WTC11 (cell line): ENCODE measurements around the gene CACNA1A. TPM values are rescaled to one million over a fixed set of nuclear protein-coding genes. Genes with fewer than 3 reads are reported as not detected.

ENCODE experiments used
- ATAC-seq: fragments of 200-7000 bp; cut with Tn5 transposase; 2 replicates; pipeline ENCODE4 v1.10.0; 2021; ENCODE audit warnings: mild to moderate bottlenecking, moderate library complexity
- CTCF ChIA-PET: fragments of 300-600 bp; sonication (Branson Sonifier 250); formaldehyde crosslinking; loops from one replicate; lab custom pipeline; 2021; ENCODE audit warnings: antibody characterized with exemption; lab: Charles Lee
- POLR2A ChIA-PET: fragments of 350-600 bp; sonication (Branson Sonifier 250); formaldehyde crosslinking; loops from one replicate; lab custom pipeline; 2021; ENCODE audit warnings: antibody characterized with exemption; lab: Charles Lee
- DNase-seq: peaks from one replicate; pipeline ENCODE4 v3.0.0; 2021; ENCODE audit warnings: low spot score
- H3K27ac Mint-ChIP-seq: 2 replicates; pipeline ENCODE4 v1.8.0; 2021; ENCODE audit warnings: mixed read lengths
- H3K27me3 Mint-ChIP-seq: 2 replicates; pipeline ENCODE4 v1.8.0; 2021; ENCODE audit warnings: low read depth, mild to moderate bottlenecking, moderate library complexity, mixed read lengths
- H3K36me3 Mint-ChIP-seq: 2 replicates; pipeline ENCODE4 v1.8.0; 2021; ENCODE audit warnings: mixed read lengths
- H3K4me1 Mint-ChIP-seq: 2 replicates; pipeline ENCODE4 v1.8.0; 2022; ENCODE audit warnings: mixed read lengths
- H3K4me3 Mint-ChIP-seq: 2 replicates; pipeline ENCODE4 v1.8.0; 2021; ENCODE audit warnings: mild to moderate bottlenecking, moderate library complexity, mixed read lengths
- H3K9me3 Mint-ChIP-seq: 2 replicates; pipeline ENCODE4 v1.8.0; 2021; ENCODE audit warnings: mixed read lengths
- CBFB ChIP-seq: sonication (generic); formaldehyde crosslinking; IDR thresholded peaks from 2 replicates; pipeline ENCODE4 v1.8.1; 2022; ENCODE audit warnings: mild to moderate bottlenecking, low read depth, missing genetic modification reagents
- CREB1 ChIP-seq: sonication (generic); formaldehyde crosslinking; IDR thresholded peaks from 2 replicates; pipeline ENCODE4 v1.8.0; 2023; ENCODE audit warnings: mild to moderate bottlenecking, missing genetic modification reagents
- ELF4 ChIP-seq: sonication (generic); formaldehyde crosslinking; IDR thresholded peaks from 2 replicates; pipeline ENCODE4 v1.8.1; 2022; ENCODE audit warnings: low read depth, mild to moderate bottlenecking, moderate library complexity, missing genetic modification reagents
- FOXK1 ChIP-seq: sonication (generic); formaldehyde crosslinking; IDR thresholded peaks from 2 replicates; pipeline ENCODE4 v1.8.0; 2022; ENCODE audit warnings: mild to moderate bottlenecking, moderate library complexity, missing genetic modification reagents
- FOXP1 ChIP-seq: sonication (generic); formaldehyde crosslinking; IDR thresholded peaks from 2 replicates; pipeline ENCODE4 v1.8.0; 2022; ENCODE audit warnings: missing genetic modification reagents, mild to moderate bottlenecking, moderate library complexity, borderline replicate concordance
- GRHL2 ChIP-seq: fragments of 250-450 bp; sonication (Bioruptor Pico); IDR thresholded peaks from 2 replicates; pipeline ENCODE4 v1.8.0; 2022; ENCODE audit warnings: mild to moderate bottlenecking, moderate library complexity; ENCODE audit not compliant: insufficient replicate concordance, severe bottlenecking
- NFYB ChIP-seq: sonication (generic); formaldehyde crosslinking; conservative IDR thresholded peaks from 2 replicates; pipeline ENCODE4 v1.8.0; 2022; ENCODE audit warnings: low read depth, missing genetic modification reagents
- NR3C1 ChIP-seq: sonication (generic); formaldehyde crosslinking; conservative IDR thresholded peaks from 2 replicates; pipeline ENCODE4 v1.8.1; 2023; ENCODE audit warnings: low read depth, mild to moderate bottlenecking, missing genetic modification reagents
- RORB ChIP-seq: fragments of 250-450 bp; sonication (Bioruptor Pico); IDR thresholded peaks from 2 replicates; pipeline ENCODE4 v1.9.0; 2021; ENCODE audit warnings: mild to moderate bottlenecking
- SMAD3 ChIP-seq: sonication (generic); formaldehyde crosslinking; IDR thresholded peaks from 2 replicates; pipeline ENCODE4 v1.8.0; 2022; ENCODE audit warnings: missing genetic modification reagents, mild to moderate bottlenecking, borderline replicate concordance
- SMAD4 ChIP-seq: sonication (generic); formaldehyde crosslinking; IDR thresholded peaks from 2 replicates; pipeline ENCODE4 v1.8.0; 2022; ENCODE audit warnings: mild to moderate bottlenecking, missing genetic modification reagents
- SP1 ChIP-seq: sonication (generic); formaldehyde crosslinking; conservative IDR thresholded peaks from 2 replicates; pipeline ENCODE4 v1.8.1; 2022; ENCODE audit warnings: missing genetic modification reagents
- TCF7 ChIP-seq: sonication (generic); formaldehyde crosslinking; IDR thresholded peaks from 2 replicates; pipeline ENCODE4 v1.8.0; 2022; ENCODE audit warnings: mild to moderate bottlenecking, low read depth, missing genetic modification reagents, moderate library complexity
- TEAD1 ChIP-seq: sonication (generic); formaldehyde crosslinking; IDR thresholded peaks from 2 replicates; pipeline ENCODE4 v1.8.0; 2022; ENCODE audit warnings: mild to moderate bottlenecking, missing genetic modification reagents
- TP53 ChIP-seq: sonication (generic); formaldehyde crosslinking; IDR thresholded peaks from 2 replicates; pipeline ENCODE4 v1.8.1; 2023; ENCODE audit warnings: mild to moderate bottlenecking, missing genetic modification reagents
- ZNF138 ChIP-seq: sonication (generic); formaldehyde crosslinking; conservative IDR thresholded peaks from 2 replicates; pipeline ENCODE4 v1.8.1; 2022; ENCODE audit warnings: mild to moderate bottlenecking, moderate library complexity, missing genetic modification reagents
- ZNF263 ChIP-seq: sonication (generic); formaldehyde crosslinking; IDR thresholded peaks from 2 replicates; pipeline ENCODE4 v1.8.1; 2022; ENCODE audit warnings: low read depth, mild to moderate bottlenecking, moderate library complexity, missing genetic modification reagents
- ZNF423 ChIP-seq: fragments of 250-450 bp; sonication (Bioruptor Pico); IDR thresholded peaks from 2 replicates; pipeline ENCODE4 v2.1.2; 2022; ENCODE audit warnings: mild to moderate bottlenecking, moderate library complexity
- total RNA-seq: library from RNA; stranded (reverse); gene quantifications from 3 replicates; pipeline ENCODE4 v1.2.3, GENCODE V29; 2021
- TF ChIP-seq, protein P1 (sequence below): sonication (generic); formaldehyde crosslinking; IDR thresholded peaks from 2 replicates; pipeline ENCODE4 v1.8.1; 2023; ENCODE audit warnings: mild to moderate bottlenecking, missing genetic modification reagents
- TF ChIP-seq, protein P2 (sequence below): sonication (generic); formaldehyde crosslinking; IDR thresholded peaks from 2 replicates; pipeline ENCODE4 v1.8.1; 2023; ENCODE audit warnings: mild to moderate bottlenecking, missing genetic modification reagents, moderate library complexity
- TF ChIP-seq, protein P3 (sequence below): sonication (generic); formaldehyde crosslinking; IDR thresholded peaks from 2 replicates; pipeline ENCODE4 v1.8.1; 2022; ENCODE audit warnings: missing genetic modification reagents, borderline replicate concordance
- TF ChIP-seq, protein P4 (sequence below): sonication (generic); formaldehyde crosslinking; IDR thresholded peaks from 2 replicates; pipeline ENCODE4 v1.8.0; 2023; ENCODE audit warnings: missing genetic modification reagents
- TF ChIP-seq, protein P5 (sequence below): sonication (generic); formaldehyde crosslinking; IDR thresholded peaks from 2 replicates; pipeline ENCODE4 v1.8.0; 2023; ENCODE audit warnings: missing genetic modification reagents, mild to moderate bottlenecking, borderline replicate concordance

The CACNA1A gene
- total RNA-seq, 1 experiment from 2014 or later, result 28.9 TPM

DNA sequence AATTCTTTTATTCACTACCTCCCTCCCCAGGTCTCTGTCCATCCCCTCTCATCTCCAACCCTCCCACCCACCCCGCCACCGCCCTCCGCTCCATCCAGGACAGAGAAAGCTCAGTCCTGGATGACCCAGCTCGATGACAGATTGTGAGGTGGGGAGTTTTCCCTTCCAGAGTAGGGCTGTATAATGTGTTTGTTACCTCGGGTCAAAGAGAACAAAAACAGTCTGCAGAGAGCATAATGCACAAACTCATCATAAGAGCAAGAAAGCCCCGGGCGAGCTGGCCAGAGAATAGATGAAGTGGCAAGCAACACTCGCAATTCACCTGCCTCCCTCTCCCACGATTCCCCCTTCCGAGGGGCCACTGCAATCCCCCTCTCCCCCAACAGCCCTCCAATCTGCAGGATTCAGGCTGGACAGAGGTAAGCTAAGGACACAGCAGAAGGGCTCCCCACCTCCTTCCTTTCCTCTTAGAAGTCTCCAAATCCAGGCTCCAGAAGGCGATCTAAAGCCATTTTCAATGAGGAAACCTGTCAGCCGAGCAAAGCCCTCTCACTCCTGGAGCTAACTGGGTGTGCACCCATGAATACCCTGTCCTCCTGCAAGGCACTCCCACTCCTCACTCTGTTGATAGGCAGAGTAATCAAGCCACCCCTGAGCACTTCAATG, 2.6 kb downstream of the CACNA1A start:
- Mint-ChIP-seq H3K9me3 (no peaks in the 10 kb centered on the region), H3K4me1 (peaks cover 41% of the 10 kb centered on the region), H3K36me3 (peaks cover 24% of the 10 kb centered on the region), H3K27me3 (peaks cover 17% of the 10 kb centered on the region), H3K27ac (no peak overlapping the region), H3K4me3 (peak overlapping the region; percentile 87)
- no peak for ATAC-seq
- CTCF ChIA-PET, result interaction anchor here (0.9 kb wide), 1 partner anchor 23 kb away, joined by 3 read pairs; no protein-coding TSS in a partner anchor
- POLR2A ChIA-PET, result no interaction called here
- no peak for TF ChIP-seq TP53
- TF ChIP-seq NR3C1 (CRISPR knock-in tag), result no peak
- no peak for TF ChIP-seq ZNF423 (CRISPR knock-in tag)
- TF ChIP-seq TEAD1 (CRISPR knock-in tag), result no peak
- no peak for TF ChIP-seq SP1
- no peak for TF ChIP-seq GRHL2 (CRISPR knock-in tag)
- no peak for TF ChIP-seq FOXK1 (CRISPR knock-in tag)
- TF ChIP-seq, protein P1, sequence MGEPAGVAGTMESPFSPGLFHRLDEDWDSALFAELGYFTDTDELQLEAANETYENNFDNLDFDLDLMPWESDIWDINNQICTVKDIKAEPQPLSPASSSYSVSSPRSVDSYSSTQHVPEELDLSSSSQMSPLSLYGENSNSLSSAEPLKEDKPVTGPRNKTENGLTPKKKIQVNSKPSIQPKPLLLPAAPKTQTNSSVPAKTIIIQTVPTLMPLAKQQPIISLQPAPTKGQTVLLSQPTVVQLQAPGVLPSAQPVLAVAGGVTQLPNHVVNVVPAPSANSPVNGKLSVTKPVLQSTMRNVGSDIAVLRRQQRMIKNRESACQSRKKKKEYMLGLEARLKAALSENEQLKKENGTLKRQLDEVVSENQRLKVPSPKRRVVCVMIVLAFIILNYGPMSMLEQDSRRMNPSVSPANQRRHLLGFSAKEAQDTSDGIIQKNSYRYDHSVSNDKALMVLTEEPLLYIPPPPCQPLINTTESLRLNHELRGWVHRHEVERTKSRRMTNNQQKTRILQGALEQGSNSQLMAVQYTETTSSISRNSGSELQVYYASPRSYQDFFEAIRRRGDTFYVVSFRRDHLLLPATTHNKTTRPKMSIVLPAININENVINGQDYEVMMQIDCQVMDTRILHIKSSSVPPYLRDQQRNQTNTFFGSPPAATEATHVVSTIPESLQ (CRISPR knock-in tag), result no peak
- TF ChIP-seq, protein P2, sequence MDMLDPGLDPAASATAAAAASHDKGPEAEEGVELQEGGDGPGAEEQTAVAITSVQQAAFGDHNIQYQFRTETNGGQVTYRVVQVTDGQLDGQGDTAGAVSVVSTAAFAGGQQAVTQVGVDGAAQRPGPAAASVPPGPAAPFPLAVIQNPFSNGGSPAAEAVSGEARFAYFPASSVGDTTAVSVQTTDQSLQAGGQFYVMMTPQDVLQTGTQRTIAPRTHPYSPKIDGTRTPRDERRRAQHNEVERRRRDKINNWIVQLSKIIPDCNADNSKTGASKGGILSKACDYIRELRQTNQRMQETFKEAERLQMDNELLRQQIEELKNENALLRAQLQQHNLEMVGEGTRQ (CRISPR knock-in tag), result no peak
- TF ChIP-seq, protein P3, sequence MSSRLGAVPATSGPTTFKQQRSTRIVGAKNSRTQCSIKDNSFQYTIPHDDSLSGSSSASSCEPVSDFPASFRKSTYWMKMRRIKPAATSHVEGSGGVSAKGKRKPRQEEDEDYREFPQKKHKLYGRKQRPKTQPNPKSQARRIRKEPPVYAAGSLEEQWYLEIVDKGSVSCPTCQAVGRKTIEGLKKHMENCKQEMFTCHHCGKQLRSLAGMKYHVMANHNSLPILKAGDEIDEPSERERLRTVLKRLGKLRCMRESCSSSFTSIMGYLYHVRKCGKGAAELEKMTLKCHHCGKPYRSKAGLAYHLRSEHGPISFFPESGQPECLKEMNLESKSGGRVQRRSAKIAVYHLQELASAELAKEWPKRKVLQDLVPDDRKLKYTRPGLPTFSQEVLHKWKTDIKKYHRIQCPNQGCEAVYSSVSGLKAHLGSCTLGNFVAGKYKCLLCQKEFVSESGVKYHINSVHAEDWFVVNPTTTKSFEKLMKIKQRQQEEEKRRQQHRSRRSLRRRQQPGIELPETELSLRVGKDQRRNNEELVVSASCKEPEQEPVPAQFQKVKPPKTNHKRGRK (CRISPR knock-in tag), result no peak
- no peak for TF ChIP-seq ELF4 (CRISPR knock-in tag)
- no peak for TF ChIP-seq ZNF263 (CRISPR knock-in tag)
- no peak for TF ChIP-seq SMAD4 (CRISPR knock-in tag)
- DNase-seq, result no peak

DNA sequence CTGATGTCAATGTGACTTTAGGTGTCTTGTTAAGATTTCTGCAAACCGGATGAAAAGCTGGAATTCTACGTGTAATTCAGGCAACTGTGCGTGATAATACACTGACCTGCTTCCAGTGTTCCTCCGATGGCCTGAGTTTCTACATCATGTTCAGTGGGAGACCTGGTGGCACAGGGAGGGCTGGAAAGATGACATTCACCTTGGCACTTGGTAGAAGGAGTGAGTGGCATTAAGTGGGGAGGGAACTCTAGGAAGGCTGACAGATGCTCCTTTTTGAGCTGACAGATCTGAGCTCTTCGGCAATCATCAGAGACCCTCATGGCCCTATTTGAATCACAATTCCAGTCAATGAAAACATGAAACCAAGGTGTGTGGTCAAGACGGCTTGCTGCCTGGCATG, 4.0 kb downstream of the CACNA1A start:
- TF ChIP-seq, protein P4, sequence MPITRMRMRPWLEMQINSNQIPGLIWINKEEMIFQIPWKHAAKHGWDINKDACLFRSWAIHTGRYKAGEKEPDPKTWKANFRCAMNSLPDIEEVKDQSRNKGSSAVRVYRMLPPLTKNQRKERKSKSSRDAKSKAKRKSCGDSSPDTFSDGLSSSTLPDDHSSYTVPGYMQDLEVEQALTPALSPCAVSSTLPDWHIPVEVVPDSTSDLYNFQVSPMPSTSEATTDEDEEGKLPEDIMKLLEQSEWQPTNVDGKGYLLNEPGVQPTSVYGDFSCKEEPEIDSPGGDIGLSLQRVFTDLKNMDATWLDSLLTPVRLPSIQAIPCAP (CRISPR knock-in tag), result no peak
- TF ChIP-seq CBFB (CRISPR knock-in tag), result no peak
- ChIA-PET POLR2A (no interaction called here), CTCF (interaction anchor here (1.0 kb wide), 1 partner anchor 24 kb away, joined by 3 read pairs; no protein-coding TSS in a partner anchor)
- peaks cover 24% of the 10 kb centered on the region for H3K36me3 Mint-ChIP-seq
- peaks cover 2% of the 10 kb centered on the region for H3K27me3 Mint-ChIP-seq
- H3K4me1 Mint-ChIP-seq, result peaks cover 34% of the 10 kb centered on the region
- DNase-seq (no peak), ATAC-seq (no peak)
- no peak overlapping the region for H3K4me3 Mint-ChIP-seq
- H3K27ac Mint-ChIP-seq, result no peak overlapping the region
- H3K9me3 Mint-ChIP-seq, result no peaks in the 10 kb centered on the region

DNA sequence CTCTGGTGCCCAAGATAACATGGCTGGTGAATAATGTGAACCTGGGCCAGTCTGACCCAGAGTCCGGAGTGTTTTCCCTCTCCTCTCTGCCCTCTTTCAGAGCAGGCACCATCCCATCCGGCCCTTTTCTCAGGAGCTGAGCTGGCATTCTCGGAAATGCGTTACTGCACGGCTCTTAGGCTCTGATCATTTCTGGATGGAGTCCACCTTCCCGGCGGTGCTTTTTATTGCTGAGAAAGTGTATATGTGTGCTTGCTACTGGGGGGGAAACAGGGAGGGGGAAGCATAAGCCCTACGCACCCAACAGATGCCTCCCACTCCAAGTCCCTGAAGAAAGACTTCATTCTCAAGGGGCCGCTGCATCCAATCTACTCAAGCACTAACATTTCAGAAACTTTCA, 6.6 kb downstream of the CACNA1A start:
- DNase-seq (no peak), ATAC-seq (no peak)
- Mint-ChIP-seq H3K36me3 (peaks cover 27% of the 10 kb centered on the region), H3K9me3 (peaks cover 5% of the 10 kb centered on the region), H3K4me3 (no peak overlapping the region), H3K27me3 (no peaks in the 10 kb centered on the region), H3K27ac (no peak overlapping the region), H3K4me1 (peaks cover 28% of the 10 kb centered on the region)
- POLR2A ChIA-PET, result no interaction called here
- CTCF ChIA-PET, result interaction anchor here (1.2 kb wide), 2 partner anchors 27 to 75 kb away, joined by 3 read pairs; no protein-coding TSS in a partner anchor
- no peak for TF ChIP-seq CREB1
- no peak for TF ChIP-seq ZNF263 (CRISPR knock-in tag)
- no peak for TF ChIP-seq FOXP1 (CRISPR knock-in tag)
- TF ChIP-seq, protein P5, sequence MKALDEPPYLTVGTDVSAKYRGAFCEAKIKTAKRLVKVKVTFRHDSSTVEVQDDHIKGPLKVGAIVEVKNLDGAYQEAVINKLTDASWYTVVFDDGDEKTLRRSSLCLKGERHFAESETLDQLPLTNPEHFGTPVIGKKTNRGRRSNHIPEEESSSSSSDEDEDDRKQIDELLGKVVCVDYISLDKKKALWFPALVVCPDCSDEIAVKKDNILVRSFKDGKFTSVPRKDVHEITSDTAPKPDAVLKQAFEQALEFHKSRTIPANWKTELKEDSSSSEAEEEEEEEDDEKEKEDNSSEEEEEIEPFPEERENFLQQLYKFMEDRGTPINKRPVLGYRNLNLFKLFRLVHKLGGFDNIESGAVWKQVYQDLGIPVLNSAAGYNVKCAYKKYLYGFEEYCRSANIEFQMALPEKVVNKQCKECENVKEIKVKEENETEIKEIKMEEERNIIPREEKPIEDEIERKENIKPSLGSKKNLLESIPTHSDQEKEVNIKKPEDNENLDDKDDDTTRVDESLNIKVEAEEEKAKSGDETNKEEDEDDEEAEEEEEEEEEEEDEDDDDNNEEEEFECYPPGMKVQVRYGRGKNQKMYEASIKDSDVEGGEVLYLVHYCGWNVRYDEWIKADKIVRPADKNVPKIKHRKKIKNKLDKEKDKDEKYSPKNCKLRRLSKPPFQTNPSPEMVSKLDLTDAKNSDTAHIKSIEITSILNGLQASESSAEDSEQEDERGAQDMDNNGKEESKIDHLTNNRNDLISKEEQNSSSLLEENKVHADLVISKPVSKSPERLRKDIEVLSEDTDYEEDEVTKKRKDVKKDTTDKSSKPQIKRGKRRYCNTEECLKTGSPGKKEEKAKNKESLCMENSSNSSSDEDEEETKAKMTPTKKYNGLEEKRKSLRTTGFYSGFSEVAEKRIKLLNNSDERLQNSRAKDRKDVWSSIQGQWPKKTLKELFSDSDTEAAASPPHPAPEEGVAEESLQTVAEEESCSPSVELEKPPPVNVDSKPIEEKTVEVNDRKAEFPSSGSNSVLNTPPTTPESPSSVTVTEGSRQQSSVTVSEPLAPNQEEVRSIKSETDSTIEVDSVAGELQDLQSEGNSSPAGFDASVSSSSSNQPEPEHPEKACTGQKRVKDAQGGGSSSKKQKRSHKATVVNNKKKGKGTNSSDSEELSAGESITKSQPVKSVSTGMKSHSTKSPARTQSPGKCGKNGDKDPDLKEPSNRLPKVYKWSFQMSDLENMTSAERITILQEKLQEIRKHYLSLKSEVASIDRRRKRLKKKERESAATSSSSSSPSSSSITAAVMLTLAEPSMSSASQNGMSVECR (CRISPR knock-in tag), result no peak
- TF ChIP-seq SMAD3, result no peak
- no peak for TF ChIP-seq ZNF138 (CRISPR knock-in tag)
- no peak for TF ChIP-seq ELF4 (CRISPR knock-in tag)
- no peak for TF ChIP-seq NFYB
- no peak for TF ChIP-seq TCF7 (CRISPR knock-in tag)
- no peak for TF ChIP-seq RORB (CRISPR knock-in tag)
